IgD-negative memory B cell (primary cell): ENCODE measurements around the gene PRICKLE4. TPM values are rescaled to one million over a fixed set of nuclear protein-coding genes. Genes with fewer than 3 reads are reported as not detected.
A peak's percentile ranks its signal among the peaks of the same experiment; 100 is the strongest.
"Not testable (repeated sequence)": the region's sequence is repeated elsewhere in the genome, so short reads cannot be mapped to it uniquely, and the experiment has no call there.

Experiments
- H3K27ac Mint-ChIP-seq, 3 donors: one replicate each; pipeline ENCODE4 v1.8.0; 2020 to 2022; ENCODE audit warnings: mild to moderate bottlenecking in 3 of 3, mixed read lengths in 3 of 3, moderate library complexity in 1 of 3
- H3K27me3 Mint-ChIP-seq: one replicate; pipeline ENCODE4 v1.8.0; 2021; ENCODE audit warnings: mixed read lengths
- H3K36me3 Mint-ChIP-seq: one replicate; pipeline ENCODE4 v1.8.0; 2020; ENCODE audit warnings: mild to moderate bottlenecking, mixed read lengths
- H3K4me1 Mint-ChIP-seq, 3 donors: one replicate each; pipeline ENCODE4 v1.8.0; 2020 to 2022; ENCODE audit warnings: mixed read lengths in 3 of 3, mild to moderate bottlenecking in 1 of 3
- H3K4me3 Mint-ChIP-seq, 4 donors: one replicate each; pipeline ENCODE4 v1.8.0; 2020 to 2022; ENCODE audit warnings: mild to moderate bottlenecking in 4 of 4, mixed read lengths in 4 of 4, moderate library complexity in 3 of 4
- H3K9me3 Mint-ChIP-seq, 3 donors: one replicate each; pipeline ENCODE4 v1.8.0; 2020 to 2021; ENCODE audit warnings: mixed read lengths in 3 of 3, mild to moderate bottlenecking in 1 of 3
- polyA plus RNA-seq: library from polyadenylated mRNA; unstranded; fragments of 300-500 nt; fragmentation: Illumina TruSeq; gene quantifications from one replicate; pipeline ENCODE4 v1.2.3, GENCODE V29; 2021

PRICKLE4 gene
- polyA plus RNA-seq, 1 donor from 2014 or later: not detected

GRCh38 chr6:41789390-41789724 is 8.8 kb downstream of the PRICKLE4 start:
- Mint-ChIP-seq H3K4me3 (peak overlapping the region; percentile 72 to 90 (median 80)), H3K27ac (peak overlapping the region in 2 of 3 donors; percentile 78 to 87), H3K9me3 (no peaks in the 10 kb centered on the region), H3K4me1 (peaks cover 12 to 20% (median 18%) of the 10 kb centered on the region in 3 donors), H3K27me3 (no peaks in the 10 kb centered on the region), H3K36me3 (no peaks in the 10 kb centered on the region)

GRCh38 chr6:41790045-41790444 is 9.5 kb downstream of the PRICKLE4 start:
- peak overlapping the region in 2 of 3 donors; percentile 28 to 87 for H3K27ac Mint-ChIP-seq
- no peaks in the 10 kb centered on the region for H3K27me3 Mint-ChIP-seq
- H3K9me3 Mint-ChIP-seq: no peaks in the 10 kb centered on the region
- no peaks in the 10 kb centered on the region for H3K36me3 Mint-ChIP-seq
- H3K4me1 Mint-ChIP-seq: peaks cover 8 to 17% (median 14%) of the 10 kb centered on the region in 3 donors
- peak overlapping the region in 1 of 4 donors; percentile 83 for H3K4me3 Mint-ChIP-seq

- Mint-ChIP-seq H3K27ac (no peak overlapping the region), H3K4me3 (no peak overlapping the region), H3K36me3 (no peaks in the 10 kb centered on the region), H3K9me3 (no peaks in the 10 kb centered on the region), H3K4me1 (peaks cover 6 to 17% (median 13%) of the 10 kb centered on the region in 3 donors), H3K27me3 (no peaks in the 10 kb centered on the region)
Measured at GRCh38 chr6:41791305-41791704, 10.7 kb downstream of the PRICKLE4 start.

- Mint-ChIP-seq H3K36me3 (no peaks in the 10 kb centered on the region), H3K27me3 (no peaks in the 10 kb centered on the region), H3K4me1 (peaks cover 6 to 17% (median 13%) of the 10 kb centered on the region in 3 donors), H3K27ac (no peak overlapping the region), H3K9me3 (no peaks in the 10 kb centered on the region), H3K4me3 (no peak overlapping the region)
Measured at GRCh38 chr6:41791984-41792383, 11.4 kb downstream of the PRICKLE4 start.

- Mint-ChIP-seq H3K9me3 (no peaks in the 10 kb centered on the region), H3K4me3 (no peak overlapping the region), H3K36me3 (peaks cover 3% of the 10 kb centered on the region), H3K27me3 (no peaks in the 10 kb centered on the region), H3K27ac (no peak overlapping the region), H3K4me1 (peaks cover 0 to 3% (median 0%) of the 10 kb centered on the region in 3 donors)
Measured at GRCh38 chr6:41796474-41796873, 15.9 kb downstream of the PRICKLE4 start.

GRCh38 chr6:41798901-41799558 is 18.4 kb downstream of the PRICKLE4 start:
- Mint-ChIP-seq H3K4me1 (peaks cover 0 to 3% (median 0%) of the 10 kb centered on the region in 3 donors), H3K27ac (peak overlapping the region in 1 of 3 donors; percentile 63), H3K36me3 (peaks cover 3% of the 10 kb centered on the region), H3K27me3 (no peaks in the 10 kb centered on the region), H3K9me3 (no peaks in the 10 kb centered on the region), H3K4me3 (no peak overlapping the region)

GRCh38 chr6:41799559-41799911 is 19.0 kb downstream of the PRICKLE4 start:
- H3K27me3 Mint-ChIP-seq: no peaks in the 10 kb centered on the region
- H3K4me1 Mint-ChIP-seq: peaks cover 0 to 5% (median 0%) of the 10 kb centered on the region in 3 donors
- no peaks in the 10 kb centered on the region for H3K9me3 Mint-ChIP-seq
- no peak overlapping the region for H3K4me3 Mint-ChIP-seq
- no peak overlapping the region for H3K27ac Mint-ChIP-seq
- H3K36me3 Mint-ChIP-seq: peaks cover 3% of the 10 kb centered on the region

GRCh38 chr6:41801380-41801779 is 20.8 kb downstream of the PRICKLE4 start:
- no peaks in the 10 kb centered on the region for H3K27me3 Mint-ChIP-seq
- H3K4me3 Mint-ChIP-seq: no peak overlapping the region
- H3K4me1 Mint-ChIP-seq: peaks cover 0 to 2% (median 0%) of the 10 kb centered on the region in 3 donors
- peaks cover 5% of the 10 kb centered on the region for H3K36me3 Mint-ChIP-seq
- H3K27ac Mint-ChIP-seq: no peak overlapping the region
- no peaks in the 10 kb centered on the region for H3K9me3 Mint-ChIP-seq

GRCh38 chr6:41805830-41806774 is 25.5 kb downstream of the PRICKLE4 start:
- no peak overlapping the region for H3K27ac Mint-ChIP-seq
- H3K4me3 Mint-ChIP-seq: no peak overlapping the region
- no peaks in the 10 kb centered on the region for H3K9me3 Mint-ChIP-seq
- no peaks in the 10 kb centered on the region for H3K27me3 Mint-ChIP-seq
- peaks cover 0 to 2% (median 0%) of the 10 kb centered on the region in 3 donors for H3K4me1 Mint-ChIP-seq
- H3K36me3 Mint-ChIP-seq: peaks cover 1% of the 10 kb centered on the region

- no peaks in the 10 kb centered on the region for H3K4me1 Mint-ChIP-seq
- H3K27me3 Mint-ChIP-seq: no peaks in the 10 kb centered on the region
- no peaks in the 10 kb centered on the region for H3K9me3 Mint-ChIP-seq
- H3K27ac Mint-ChIP-seq: no peak overlapping the region
- H3K36me3 Mint-ChIP-seq: peaks cover 1% of the 10 kb centered on the region
- H3K4me3 Mint-ChIP-seq: no peak overlapping the region
Measured at GRCh38 chr6:41811095-41811494, 30.5 kb downstream of the PRICKLE4 start.

- H3K27me3 Mint-ChIP-seq, H3K27ac Mint-ChIP-seq, H3K4me1 Mint-ChIP-seq: not testable (repeated sequence)
Measured at GRCh38 chr6:41811946-41812345, 31.4 kb downstream of the PRICKLE4 start.

GRCh38 chr6:41813469-41813868 is 32.9 kb downstream of the PRICKLE4 start:
- peaks cover 1% of the 10 kb centered on the region for H3K36me3 Mint-ChIP-seq
- H3K27me3 Mint-ChIP-seq: no peaks in the 10 kb centered on the region
- no peak overlapping the region for H3K4me3 Mint-ChIP-seq
- no peaks in the 10 kb centered on the region for H3K4me1 Mint-ChIP-seq
- H3K9me3 Mint-ChIP-seq: no peaks in the 10 kb centered on the region
- H3K27ac Mint-ChIP-seq: no peak overlapping the region

More at GRCh38 chr6:41811946-41812345, 31.4 kb downstream of the PRICKLE4 start:
- H3K4me3 Mint-ChIP-seq, H3K36me3 Mint-ChIP-seq, H3K9me3 Mint-ChIP-seq: not testable (repeated sequence)

GRCh38 chr6:41813956-41814355 is 33.4 kb downstream of the PRICKLE4 start:
- Mint-ChIP-seq H3K27ac (no peak overlapping the region), H3K36me3 (peaks cover 1% of the 10 kb centered on the region), H3K4me1 (no peaks in the 10 kb centered on the region), H3K9me3 (no peaks in the 10 kb centered on the region), H3K4me3 (no peak overlapping the region), H3K27me3 (no peaks in the 10 kb centered on the region)

GRCh38 chr6:41814629-41815028 is 34.0 kb downstream of the PRICKLE4 start:
- H3K4me1 Mint-ChIP-seq: no peaks in the 10 kb centered on the region
- H3K27ac Mint-ChIP-seq: no peak overlapping the region
- H3K4me3 Mint-ChIP-seq: no peak overlapping the region
- peaks cover 1% of the 10 kb centered on the region for H3K36me3 Mint-ChIP-seq
- no peaks in the 10 kb centered on the region for H3K27me3 Mint-ChIP-seq
- H3K9me3 Mint-ChIP-seq: no peaks in the 10 kb centered on the region

- no peaks in the 10 kb centered on the region for H3K9me3 Mint-ChIP-seq
- H3K4me1 Mint-ChIP-seq: no peaks in the 10 kb centered on the region
- H3K4me3 Mint-ChIP-seq: no peak overlapping the region
- no peak overlapping the region for H3K27ac Mint-ChIP-seq
- H3K36me3 Mint-ChIP-seq: peaks cover 1% of the 10 kb centered on the region
- H3K27me3 Mint-ChIP-seq: no peaks in the 10 kb centered on the region
Measured at GRCh38 chr6:41815587-41815986, 35.0 kb downstream of the PRICKLE4 start.
